KBM-7 (cell line): ENCODE measurements around the gene COX19.

Source experiments
- DNase-seq: peaks from one replicate; pipeline ENCODE4 v3.0.0-alpha.2; 2015
- in situ Hi-C: fragments of 300-500 bp; cut with MboI; formaldehyde crosslinking; loops from 2 replicates; pipeline ENCODE4 v1.14.3; 2020; ENCODE audit warnings: low sequenced_read_pairs, low pct_unique_long_range_greater_than_20kb, mixed read lengths

The COX19 gene

GRCh38 chr7:995571-995970 is 20.2 kb upstream of the COX19 start:
- in situ Hi-C loops = no loop called here
- no peak for DNase-seq

GRCh38 chr7:994592-995308 is 19.4 kb upstream of the COX19 start:
- in situ Hi-C loops = no loop called here
- no peak for DNase-seq

- in situ Hi-C loops = no loop called here
- DNase-seq = peak; percentile 96
Observed at GRCh38 chr7:992709-993607, 17.6 kb upstream of the COX19 start.

- in situ Hi-C loops = no loop called here
- no peak for DNase-seq
Observed at GRCh38 chr7:991729-992656, 16.6 kb upstream of the COX19 start.

- no peak for DNase-seq
- in situ Hi-C loops = no loop called here
Observed at GRCh38 chr7:990933-991728, 15.8 kb upstream of the COX19 start.

GRCh38 chr7:990352-990932 is 15.1 kb upstream of the COX19 start:
- in situ Hi-C loops = no loop called here
- no peak for DNase-seq

GRCh38 chr7:988963-989529 is 13.7 kb upstream of the COX19 start:
- in situ Hi-C loops = no loop called here
- no peak for DNase-seq

- no peak for DNase-seq
- in situ Hi-C loops = no loop called here
Observed at GRCh38 chr7:988426-988911, 13.1 kb upstream of the COX19 start.

- DNase-seq = no peak
- in situ Hi-C loops = no loop called here
Observed at GRCh38 chr7:987909-988308, 12.6 kb upstream of the COX19 start.

- no peak for DNase-seq
- in situ Hi-C loops = no loop called here
Observed at GRCh38 chr7:986766-987751, 11.7 kb upstream of the COX19 start.

GRCh38 chr7:985915-986741 is 10.8 kb upstream of the COX19 start:
- in situ Hi-C loops = no loop called here
- DNase-seq = no peak

GRCh38 chr7:985127-985416 is 9.7 kb upstream of the COX19 start:
- no peak for DNase-seq
- in situ Hi-C loops = no loop called here

GRCh38 chr7:984361-985126 is 9.2 kb upstream of the COX19 start:
- in situ Hi-C loops = no loop called here
- DNase-seq = no peak

GRCh38 chr7:983616-984071 is 8.3 kb upstream of the COX19 start:
- in situ Hi-C loops = no loop called here
- DNase-seq = no peak

GRCh38 chr7:983004-983615 is 7.8 kb upstream of the COX19 start, which contains the start of gene CYP2W1:
TSS of gene CYP2W1 (plus strand) at chr7:983181. CDS start at chr7:983212, 31 bp downstream.
- in situ Hi-C loops = no loop called here
- no peak for DNase-seq
